Measurements from ENCODE around the gene PTPN13.

GRCh38 chr4:86833615-86834014 lies 239.5 kb downstream of the PTPN13 start:
- no peak for TF ChIP-seq CTCF (IDR thresholded peaks at IDR 0.05)
- TF ChIP-seq POLR2A (IDR thresholded peaks at IDR 0.05): no peak

Data from breast epithelium (tissue), 3 donors.